ENCODE results near the gene GNG4.

DNA sequence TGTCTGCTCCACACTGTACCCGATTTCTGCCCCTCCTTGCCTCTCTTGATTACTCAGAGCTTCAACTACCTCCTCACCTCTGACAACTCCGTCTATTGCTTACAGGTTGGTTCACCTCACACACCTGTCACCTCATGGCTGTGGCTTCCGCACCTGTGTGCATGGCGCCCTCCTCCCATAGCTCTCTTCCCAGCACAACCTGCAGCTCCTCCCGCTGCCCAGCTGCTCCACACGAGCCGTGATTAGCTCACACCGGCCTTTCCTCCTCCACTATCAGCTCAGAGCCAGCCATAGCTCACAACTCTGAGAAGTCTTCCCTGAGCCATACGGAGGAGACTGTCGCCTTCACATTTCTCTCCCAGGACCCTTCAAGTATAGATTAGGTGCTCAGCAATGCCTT, 67.5 kb downstream of the GNG4 start:
- TF ChIP-seq POLR2A (IDR thresholded peaks at IDR 0.05) (no peak), EP300 (IDR thresholded peaks at IDR 0.05) (no peak), POLR2AphosphoS5 (IDR thresholded peaks at IDR 0.05) (no peak)
- TF ChIP-seq, protein P1, sequence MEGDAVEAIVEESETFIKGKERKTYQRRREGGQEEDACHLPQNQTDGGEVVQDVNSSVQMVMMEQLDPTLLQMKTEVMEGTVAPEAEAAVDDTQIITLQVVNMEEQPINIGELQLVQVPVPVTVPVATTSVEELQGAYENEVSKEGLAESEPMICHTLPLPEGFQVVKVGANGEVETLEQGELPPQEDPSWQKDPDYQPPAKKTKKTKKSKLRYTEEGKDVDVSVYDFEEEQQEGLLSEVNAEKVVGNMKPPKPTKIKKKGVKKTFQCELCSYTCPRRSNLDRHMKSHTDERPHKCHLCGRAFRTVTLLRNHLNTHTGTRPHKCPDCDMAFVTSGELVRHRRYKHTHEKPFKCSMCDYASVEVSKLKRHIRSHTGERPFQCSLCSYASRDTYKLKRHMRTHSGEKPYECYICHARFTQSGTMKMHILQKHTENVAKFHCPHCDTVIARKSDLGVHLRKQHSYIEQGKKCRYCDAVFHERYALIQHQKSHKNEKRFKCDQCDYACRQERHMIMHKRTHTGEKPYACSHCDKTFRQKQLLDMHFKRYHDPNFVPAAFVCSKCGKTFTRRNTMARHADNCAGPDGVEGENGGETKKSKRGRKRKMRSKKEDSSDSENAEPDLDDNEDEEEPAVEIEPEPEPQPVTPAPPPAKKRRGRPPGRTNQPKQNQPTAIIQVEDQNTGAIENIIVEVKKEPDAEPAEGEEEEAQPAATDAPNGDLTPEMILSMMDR (IDR thresholded peaks at IDR 0.05) = no peak

All from sigmoid colon (tissue), 4 donors.